HL-60/S4 (cell line): Measurements from ENCODE around the gene TTC23.
"Not testable (repeated sequence)": the region's sequence is repeated elsewhere in the genome, so short reads cannot be mapped to it uniquely, and the experiment has no call there.

Experiments used
- in situ Hi-C: fragments of 300-500 bp; cut with MboI; formaldehyde crosslinking; loops from 2 replicates; pipeline ENCODE4 v1.14.3; 2022; ENCODE audit warnings: low sequenced_read_pairs

The TTC23 gene

DNA sequence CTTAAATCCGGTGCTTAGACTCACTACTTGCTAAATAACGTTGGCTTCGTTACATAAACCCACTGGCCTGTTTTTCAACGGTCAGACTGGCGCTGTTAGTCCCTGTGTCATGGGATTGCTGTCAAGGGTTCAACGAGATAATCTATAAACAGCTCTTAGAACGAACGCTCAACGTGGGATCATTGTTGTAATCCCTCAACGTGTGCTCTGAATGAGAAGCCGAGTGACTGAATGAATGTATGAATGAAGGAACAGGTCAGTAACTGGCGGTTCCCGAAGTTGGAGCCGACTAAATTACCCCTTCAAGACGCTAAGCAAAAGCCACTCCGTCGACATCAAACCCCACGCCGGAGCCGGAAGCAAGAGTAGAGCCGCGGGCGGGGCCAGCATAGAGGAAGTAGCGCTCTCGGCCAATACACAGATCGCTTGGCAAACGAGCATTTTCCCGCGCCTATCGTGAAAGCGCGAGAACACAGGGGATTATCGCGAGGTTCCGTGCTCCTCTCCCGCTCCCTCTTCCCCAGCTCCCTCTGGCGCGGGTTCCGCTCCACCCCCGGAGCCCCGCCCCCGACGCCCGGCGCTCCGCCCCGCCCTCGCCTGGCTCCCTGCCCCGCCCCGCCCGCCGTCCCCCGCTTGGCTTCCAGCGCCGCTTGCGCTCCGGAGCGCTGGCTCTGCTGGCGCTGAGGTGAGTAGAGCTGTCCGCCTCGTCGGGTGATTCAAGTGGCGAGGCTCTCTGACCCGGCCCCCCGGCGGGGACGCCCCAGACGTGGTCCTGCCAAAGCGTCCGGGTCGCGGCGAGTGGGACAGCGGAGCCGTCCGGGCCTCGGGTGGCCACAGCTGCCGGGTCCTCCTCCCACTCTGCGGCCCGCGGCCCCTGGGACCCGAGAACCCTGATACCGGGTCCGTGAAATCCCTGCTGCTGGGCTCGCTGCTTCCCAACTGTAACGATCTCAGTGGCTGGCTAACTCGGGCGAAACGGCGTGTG, 1.8 kb upstream of the TTC23 start, which contains the start of gene LRRC28:
Gene LRRC28 (plus strand): TSS at position 625 of the 985 bp plus-strand sequence. CDS start 4,477 bp downstream, outside the sequence.
- in situ Hi-C loops = loop anchor here (25.0 kb wide), 1 partner anchor 1086 kb away; the partner anchor contains the start of gene ADAMTS17

- in situ Hi-C loops = loop anchor here (25.0 kb wide), 1 partner anchor 1087 kb away; the partner anchor contains the start of gene ADAMTS17
Observed at GRCh38 chr15:99250494-99250856, 1.1 kb upstream of the TTC23 start.

DNA sequence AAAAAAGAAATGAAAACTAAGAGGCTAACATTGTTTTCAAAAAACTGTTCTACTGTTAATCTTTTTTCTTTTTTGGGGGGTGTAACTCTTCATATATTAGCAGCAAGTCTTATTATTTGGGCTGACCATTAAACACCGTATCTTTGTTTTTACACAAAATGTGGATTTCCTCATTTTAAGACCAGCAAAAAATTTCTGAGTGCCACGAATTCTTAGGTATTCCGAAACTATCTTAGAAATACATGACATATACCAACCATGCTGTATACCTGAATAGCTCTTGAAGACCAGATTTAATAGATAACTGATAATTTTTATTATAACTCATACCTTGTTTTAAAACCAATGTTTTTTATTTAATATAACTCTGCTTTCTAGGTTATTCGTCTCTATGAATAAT, 620 bp upstream of the TTC23 start:
- in situ Hi-C loops = loop anchor here (25.0 kb wide), 1 partner anchor 1087 kb away; the partner anchor contains the start of gene ADAMTS17

- in situ Hi-C loops = no loop called here
Observed at GRCh38 chr15:99248000-99248715, 1.2 kb downstream of the TTC23 start.

DNA sequence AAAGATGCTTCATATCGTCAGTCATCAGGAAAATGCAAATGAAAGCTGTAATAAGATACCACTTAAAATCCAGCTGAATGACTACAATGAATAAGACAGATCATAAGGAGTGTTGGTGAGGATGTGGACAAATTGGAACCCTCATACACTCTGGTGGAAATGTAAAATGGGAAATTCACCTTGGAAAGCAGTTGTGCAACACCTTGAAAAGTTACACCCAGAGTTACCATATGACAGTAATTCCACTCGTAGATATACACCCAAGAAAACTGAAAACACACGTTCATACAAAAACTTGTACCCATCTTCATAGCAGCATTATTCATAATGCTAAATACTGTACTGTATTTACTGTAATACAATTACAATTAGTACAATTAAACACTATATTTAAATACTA, 2.3 kb downstream of the TTC23 start:
- in situ Hi-C loops = no loop called here

DNA sequence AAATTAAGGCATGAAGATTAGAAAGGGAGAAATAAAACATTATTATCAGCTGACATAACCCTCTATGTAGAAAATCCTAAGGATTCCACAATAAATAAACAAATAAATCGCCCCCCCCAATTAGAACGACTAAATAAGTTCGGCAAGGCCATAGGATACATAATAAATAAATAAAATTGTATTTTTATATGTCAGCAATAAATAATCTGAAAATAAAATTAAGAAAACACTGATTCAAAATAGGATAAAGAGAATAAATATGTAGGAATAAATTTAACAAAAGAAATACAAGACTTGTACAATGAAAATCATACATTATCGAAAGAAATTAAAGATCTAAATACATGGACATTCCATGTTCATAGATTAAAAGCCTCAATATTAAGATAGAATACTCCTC, 5.1 kb downstream of the TTC23 start:
- in situ Hi-C loops = no loop called here

GRCh38 chr15:99241752-99242151, 7.6 kb downstream of the TTC23 start:
- in situ Hi-C loops = no loop called here

DNA sequence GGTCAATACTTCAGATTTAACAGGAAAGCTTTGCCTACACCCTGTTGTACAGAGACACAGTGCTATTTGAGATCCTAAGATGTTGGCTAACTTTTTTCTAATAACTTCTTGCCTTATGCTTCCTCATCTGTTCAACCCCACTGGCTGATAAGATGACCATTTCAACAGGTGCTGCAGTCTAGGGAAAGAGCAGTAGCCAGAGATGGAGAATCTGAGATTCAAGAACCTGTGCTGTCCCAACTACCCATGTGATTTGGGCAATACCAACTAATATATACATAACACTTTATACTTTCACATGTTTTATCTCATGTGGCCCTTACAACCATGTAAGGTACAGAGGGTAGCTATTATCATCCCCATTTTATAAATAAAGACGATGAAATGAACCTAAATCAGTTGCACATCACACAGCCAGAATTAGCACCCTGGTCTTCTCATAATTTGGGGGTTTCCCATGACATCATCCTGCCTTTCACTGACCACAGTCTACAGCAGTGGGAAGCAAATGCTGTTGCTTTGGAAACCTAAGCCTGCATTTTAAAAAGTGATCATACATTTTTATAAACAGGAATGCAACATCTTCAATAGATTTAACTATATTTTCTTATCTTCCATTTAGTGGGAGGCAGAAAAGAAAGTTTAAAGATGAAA, 9.7 kb downstream of the TTC23 start:
- in situ Hi-C loops = no loop called here

- in situ Hi-C loops = no loop called here
Observed at GRCh38 chr15:99238849-99239248, 10.5 kb downstream of the TTC23 start.

DNA sequence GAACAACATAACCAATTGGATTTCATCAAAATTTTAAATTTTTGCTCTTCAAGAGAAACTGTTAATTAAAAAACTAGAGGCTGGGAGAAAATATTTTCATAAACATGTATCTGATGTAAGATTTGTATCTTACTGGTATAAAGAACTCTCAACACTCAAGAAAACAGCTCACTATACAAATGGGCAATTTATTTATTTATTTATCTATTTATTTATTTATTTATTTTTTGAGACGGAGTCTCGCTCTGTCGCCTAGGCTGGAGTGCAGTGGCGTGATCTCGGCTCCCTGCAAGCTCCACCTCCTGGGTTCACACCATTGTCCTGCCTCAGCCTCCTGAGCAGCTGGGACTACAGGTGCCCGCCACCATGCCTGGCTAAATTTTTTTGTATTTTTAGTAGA, 15.2 kb downstream of the TTC23 start:
- in situ Hi-C loops = not testable (repeated sequence)

DNA sequence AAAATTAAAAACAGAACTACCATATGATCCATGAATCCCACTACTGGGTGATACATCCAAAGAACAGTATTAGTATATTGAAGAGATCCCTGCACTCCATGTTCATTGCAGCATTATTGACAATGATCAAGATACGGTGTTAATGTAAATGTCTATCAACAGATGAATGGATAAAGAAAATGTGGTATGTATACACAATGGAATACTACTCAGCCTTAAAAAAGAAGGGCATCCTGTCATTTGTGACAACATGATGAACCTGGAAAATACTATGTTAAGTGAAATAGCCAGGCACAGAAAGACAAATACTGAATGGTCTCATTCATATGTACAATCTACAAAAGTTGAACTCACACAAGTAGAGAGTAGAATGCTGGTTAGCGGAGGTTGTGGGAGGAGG, 16.6 kb downstream of the TTC23 start:
- in situ Hi-C loops = no loop called here

DNA sequence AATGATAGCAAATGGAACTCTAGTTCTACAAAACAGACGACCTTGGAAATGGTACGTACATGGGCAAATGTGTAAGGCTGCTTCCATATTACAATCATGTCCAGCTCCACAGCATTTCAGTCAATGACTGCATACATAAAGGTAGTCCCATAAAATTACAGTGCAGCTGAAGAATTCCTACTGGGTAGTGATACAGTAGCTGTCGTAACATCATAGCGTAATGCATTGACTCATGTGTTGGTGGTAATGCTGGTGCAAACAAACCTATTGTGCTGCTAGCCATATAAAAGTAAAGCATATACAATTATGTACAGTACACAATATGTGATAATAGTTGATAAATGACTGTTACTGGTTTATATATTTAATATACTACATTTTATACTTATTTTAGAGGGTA, 18.5 kb downstream of the TTC23 start:
- in situ Hi-C loops = no loop called here

GRCh38 chr15:99228120-99228770, 21.1 kb downstream of the TTC23 start:
- in situ Hi-C loops = no loop called here

DNA sequence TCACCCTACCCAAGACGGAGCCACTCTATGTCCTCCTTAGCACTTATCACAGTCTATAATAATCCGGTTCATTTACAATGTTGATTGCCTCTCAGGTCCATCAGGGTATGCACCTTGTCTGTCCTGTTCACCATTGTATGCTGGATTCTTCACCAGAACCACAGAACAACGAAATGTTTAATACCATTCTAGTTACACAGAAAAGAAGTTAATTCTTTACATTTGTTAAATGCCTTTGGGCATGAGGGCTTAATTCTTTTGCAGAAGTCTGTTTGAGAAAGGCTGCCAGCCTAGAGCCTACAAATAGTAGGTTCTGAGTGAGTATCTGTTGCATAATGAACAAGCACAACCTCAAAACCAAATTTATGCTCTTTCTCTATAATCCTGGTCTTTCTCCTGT, 22.6 kb downstream of the TTC23 start:
- in situ Hi-C loops = no loop called here

GRCh38 chr15:99224372-99225214, 24.8 kb downstream of the TTC23 start:
- in situ Hi-C loops = no loop called here

DNA sequence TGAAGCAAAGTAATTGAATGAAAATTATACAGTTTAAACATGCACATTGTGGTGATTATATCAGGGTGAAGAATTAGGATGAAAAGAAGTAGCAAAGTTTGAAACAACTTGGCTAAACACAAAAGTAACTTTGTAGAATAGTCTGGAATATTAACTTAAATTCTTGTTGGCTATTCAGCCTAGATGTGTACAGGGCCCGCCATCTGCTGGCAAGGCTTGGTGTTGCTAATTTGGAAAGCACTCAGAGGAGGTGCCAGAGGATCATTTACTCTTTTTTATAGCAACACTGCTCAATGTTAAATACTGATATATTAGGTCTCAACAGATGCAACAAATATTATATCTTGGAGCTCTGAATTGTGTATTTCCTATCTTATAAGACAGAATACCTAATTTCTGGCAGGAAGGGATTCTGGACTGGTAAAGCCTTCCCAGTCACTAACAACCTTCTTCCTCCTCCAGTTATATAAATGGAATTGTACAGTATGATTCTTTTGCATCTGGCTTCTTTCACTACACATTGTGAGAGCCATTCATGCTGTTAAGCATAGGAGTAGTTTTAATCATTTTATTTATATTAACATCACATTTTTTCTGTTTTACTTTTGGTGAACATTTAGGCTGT, 36.1 kb downstream of the TTC23 start:
- in situ Hi-C loops = loop anchor here (10.0 kb wide), 1 partner anchor 118 kb away; no protein-coding TSS in a partner anchor

GRCh38 chr15:99212406-99212805, 37.0 kb downstream of the TTC23 start:
- in situ Hi-C loops = loop anchor here (10.0 kb wide), 1 partner anchor 118 kb away; no protein-coding TSS in a partner anchor

DNA sequence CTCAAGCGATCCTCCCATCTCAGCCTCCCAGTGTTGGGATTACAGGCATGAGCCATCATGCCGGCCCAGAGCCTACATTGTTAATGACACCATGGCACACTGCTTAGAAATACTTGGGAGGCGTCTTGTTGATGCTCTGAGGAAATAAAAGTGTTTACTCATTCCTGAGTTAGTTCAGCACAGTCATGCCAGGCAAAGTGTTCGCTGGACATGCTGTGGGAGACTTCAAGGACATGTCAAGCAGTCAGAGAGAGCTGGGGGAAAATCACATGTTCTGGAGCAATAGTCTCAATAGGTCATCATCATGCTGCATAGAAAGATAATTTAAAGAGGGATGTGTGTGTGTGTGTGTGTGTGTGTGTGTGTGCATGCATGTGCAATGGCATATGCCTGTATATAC, 37.5 kb downstream of the TTC23 start:
- in situ Hi-C loops = loop anchor here (10.0 kb wide), 1 partner anchor 117 kb away; no protein-coding TSS in a partner anchor

GRCh38 chr15:99210334-99210733, 39.0 kb downstream of the TTC23 start:
- in situ Hi-C loops = loop anchor here (10.0 kb wide), 1 partner anchor 116 kb away; no protein-coding TSS in a partner anchor
